Esophagus muscularis mucosa (tissue), 4 donors: Measurements from ENCODE around the gene EXOC3L1. TPM values are rescaled to one million over a fixed set of nuclear protein-coding genes. Genes with fewer than 3 reads are reported as not detected.

ENCODE experiments used
- DNase-seq: peaks from one replicate; pipeline ENCODE4 v3.0.0-alpha.2; 2017; ENCODE audit errors: extremely low spot score
- H3K27ac ChIP-seq, 4 donors: fragments of 200-600 bp; sonication (generic); replicated peaks in 1 of 4; 1 replicate in 3 of 4; 2 replicates in 1 of 4; pipeline ENCODE4 v1.5.1; 2016 to 2019; ENCODE audit warnings: mild to moderate bottlenecking in 1 of 4
- H3K27me3 ChIP-seq, 4 donors: fragments of 200-600 bp; sonication (generic); one replicate each; pipeline versions ENCODE4 v1.5.1 to v1.6.0; 2016 to 2019
- H3K36me3 ChIP-seq, 4 donors: fragments of 200-600 bp; sonication (generic); one replicate each; pipeline ENCODE4 v1.5.1; 2016 to 2019
- H3K4me1 ChIP-seq, 4 donors: fragments of 200-600 bp; sonication (generic); one replicate each; pipeline ENCODE4 v1.5.1; 2016 to 2019
- H3K4me3 ChIP-seq, 4 donors: fragments of 200-600 bp; sonication (generic); 1 replicate in 2 of 4; 2 replicates in 2 of 4; pipeline ENCODE4 v1.5.1; 2016 to 2019; ENCODE audit warnings: mild to moderate bottlenecking in 4 of 4, moderate library complexity in 1 of 4
- H3K9me3 ChIP-seq, 4 donors: fragments of 200-600 bp; sonication (generic); 1 replicate in 3 of 4; 2 replicates in 1 of 4; pipeline ENCODE4 v1.5.1; 2016 to 2019
- CTCF ChIP-seq, 3 experiments: fragments of 200-600 bp in 2 of 3; fragments of 450-650 bp in 1 of 3; sonication (generic) in 2 of 3; IDR thresholded peaks; one replicate each; pipeline ENCODE4 v1.5.1; 2017 to 2019; ENCODE audit warnings: antibody characterized with exemption in 3 of 3, mild to moderate bottlenecking in 2 of 3, moderate library complexity in 1 of 3
- EP300 ChIP-seq: sonication (generic); formaldehyde crosslinking; IDR thresholded peaks from one replicate; pipeline ENCODE4 v1.6.1; 2017; ENCODE audit warnings: antibody characterized with exemption
- POLR2A ChIP-seq: fragments of 450-650 bp; IDR thresholded peaks from one replicate; pipeline ENCODE4 v1.6.1; 2017; ENCODE audit warnings: antibody characterized with exemption, moderate library complexity, mild to moderate bottlenecking, low read depth
- POLR2AphosphoS5 ChIP-seq, 2 donors: sonication (generic); formaldehyde crosslinking; IDR thresholded peaks; one replicate each; pipeline ENCODE4 v1.6.1; 2017; ENCODE audit warnings: antibody characterized with exemption in 2 of 2
- WGBS: methylation state at CpG from one replicate; pipeline ENCODE4 v1.1.5; 2018; 5-methylcytosine and 5-hydroxymethylcytosine counted together
- intact Hi-C: fragments of 100-400 bp; cut with DNase I; formaldehyde crosslinking; loops from one replicate; pipeline ENCODE4 v1.15.1; 2023
- small RNA-seq, 3 donors: library from RNA; depleted of rRNA; stranded (forward); fragments of <200 nt; gene quantifications; one replicate each; pipeline ENCODE3, GENCODE V24; 2016
- total RNA-seq, 4 donors: library from RNA; depleted of rRNA; stranded (reverse); fragments of >200 nt; gene quantifications; one replicate each; pipeline versions ENCODE4 v1.1.0 to v1.2.1, GENCODE V29; 2016

The EXOC3L1 gene
- total RNA-seq, 4 donors from 2014 or later = 1.2 to 4.0 (median 2.1) TPM

GRCh38 chr16:67142342-67142741 lies 47.6 kb downstream of the EXOC3L1 start:
- Histone ChIP-seq H3K4me3 (no peak overlapping the region), H3K27ac (no peak overlapping the region), H3K9me3 (no peaks in the 10 kb centered on the region), H3K27me3 (no peaks in the 10 kb centered on the region), H3K36me3 (peaks cover 82 to 100% (median 98%) of the 10 kb centered on the region in 4 donors), H3K4me1 (no peaks in the 10 kb centered on the region)
- WGBS = no CpG with 5 or more reads among the region's 9 CpGs
- no peak for DNase-seq
- TF ChIP-seq POLR2AphosphoS5 (IDR thresholded peaks at IDR 0.05) (no peak), POLR2A (no peak), EP300 (no peak), CTCF (IDR thresholded peaks at IDR 0.05) (no peak)
- intact Hi-C loops = no loop called here

GRCh38 chr16:67141391-67141790 lies 48.5 kb downstream of the EXOC3L1 start:
- Histone ChIP-seq H3K9me3 (no peaks in the 10 kb centered on the region), H3K4me3 (no peak overlapping the region), H3K27me3 (no peaks in the 10 kb centered on the region), H3K4me1 (no peaks in the 10 kb centered on the region), H3K27ac (no peak overlapping the region), H3K36me3 (peaks cover 85 to 100% (median 97%) of the 10 kb centered on the region in 4 donors)
- intact Hi-C loops = no loop called here
- TF ChIP-seq POLR2A = no peak
- TF ChIP-seq CTCF (IDR thresholded peaks at IDR 0.05) = no peak
- TF ChIP-seq EP300 = no peak
- TF ChIP-seq POLR2AphosphoS5 (IDR thresholded peaks at IDR 0.05) = no peak
- DNase-seq = no peak
- WGBS = 99% methylated on average over 7 of the region's 13 CpGs

GRCh38 chr16:67137605-67138004 lies 52.3 kb downstream of the EXOC3L1 start:
- Histone ChIP-seq H3K4me3 (no peak overlapping the region), H3K9me3 (no peaks in the 10 kb centered on the region), H3K27me3 (no peaks in the 10 kb centered on the region), H3K4me1 (no peaks in the 10 kb centered on the region), H3K36me3 (peaks cover 91 to 100% (median 97%) of the 10 kb centered on the region in 4 donors), H3K27ac (no peak overlapping the region)
- no peak for DNase-seq
- 68% methylated on average over 3 of the region's 3 CpGs for WGBS
- TF ChIP-seq EP300 (no peak), POLR2AphosphoS5 (IDR thresholded peaks at IDR 0.05) (no peak), POLR2A (no peak), CTCF (IDR thresholded peaks at IDR 0.05) (no peak)
- intact Hi-C loops = no loop called here

Small RNA genes within 50 kb of the gene (small RNA-seq; reads per million reads assigned to genes)
- gene MIR328 = 14.3 to 18.9 (median 14.4) reads per million in 3 donors

Other genes starting within 250 kb of the EXOC3L1 start
- gene CES3, start 228.9 kb downstream of the EXOC3L1 start, total RNA-seq = under 1 TPM in 3 of 4 donors, not detected in 1; 0.23 to 0.42 (median 0.33) TPM
- 1 to 10 TPM; 2.7 to 4.0 (median 3.3) TPM for gene CES4A, start 201.5 kb downstream of the EXOC3L1 start, total RNA-seq
- gene CBFB, start 161.0 kb downstream of the EXOC3L1 start, total RNA-seq = 10 to 100 TPM; 20.6 to 39.8 (median 30.6) TPM
- gene PHAF1, start 80.2 kb downstream of the EXOC3L1 start, total RNA-seq = 10 to 100 TPM; 11.4 to 23.7 (median 17.1) TPM
- gene B3GNT9, start 39.1 kb downstream of the EXOC3L1 start, total RNA-seq = 10 to 100 TPM; 17.4 to 26.1 (median 19.2) TPM
- gene TRADD, start 30.2 kb downstream of the EXOC3L1 start, total RNA-seq = 10 to 100 TPM; 26.6 to 53.4 (median 42.7) TPM
- 10 to 100 TPM; 10.3 to 22.1 (median 15.1) TPM for gene FBXL8, start 30.2 kb downstream of the EXOC3L1 start, total RNA-seq
- 10 to 100 TPM; 27.3 to 61.9 (median 41.1) TPM for gene HSF4, start 25.4 kb downstream of the EXOC3L1 start, total RNA-seq
- gene NOL3, start 19.6 kb downstream of the EXOC3L1 start, total RNA-seq = 10 to 100 TPM; 40.6 to 58.2 (median 45.4) TPM
- 10 to 100 TPM in 2 of 4 donors, 1 to 10 TPM in 2; 7.8 to 17.7 (median 11.2) TPM for gene MATCAP1, start 6.2 kb downstream of the EXOC3L1 start, total RNA-seq
- 10 to 100 TPM; 54.8 to 96.9 (median 93.1) TPM for gene E2F4, start 2.0 kb upstream of the EXOC3L1 start, total RNA-seq
- gene ELMO3, start 9.0 kb upstream of the EXOC3L1 start, total RNA-seq = under 1 TPM; 0.33 to 0.83 (median 0.60) TPM
- 10 to 100 TPM; 19.5 to 26.7 (median 23.8) TPM for gene TMEM208, start 37.0 kb upstream of the EXOC3L1 start, total RNA-seq
- gene FHOD1, start 57.3 kb upstream of the EXOC3L1 start, total RNA-seq = 10 to 100 TPM in 2 of 4 donors, 1 to 10 TPM in 2; 8.0 to 15.6 (median 10.0) TPM
- gene SLC9A5, start 58.8 kb upstream of the EXOC3L1 start, total RNA-seq = under 1 TPM; 0.13 to 0.69 (median 0.37) TPM
- gene PLEKHG4, start 89.4 kb upstream of the EXOC3L1 start, total RNA-seq = 1 to 10 TPM; 3.0 to 8.7 (median 3.2) TPM
- gene KCTD19, start 136.6 kb upstream of the EXOC3L1 start, total RNA-seq = not detected
- gene LRRC36, start 136.7 kb upstream of the EXOC3L1 start, total RNA-seq = under 1 TPM in 1 of 4 donors, not detected in 3; 0.33 TPM
- 100 to 1,000 TPM in 1 of 4 donors, 10 to 100 TPM in 3; 32.0 to 116 (median 41.3) TPM for gene TPPP3, start 203.4 kb upstream of the EXOC3L1 start, total RNA-seq
- 10 to 100 TPM; 11.6 to 27.5 (median 20.8) TPM for gene ZDHHC1, start 226.3 kb upstream of the EXOC3L1 start, total RNA-seq
- gene HSD11B2, start 241.0 kb upstream of the EXOC3L1 start, total RNA-seq = 1 to 10 TPM in 2 of 4 donors, under 1 TPM in 1, not detected in 1; 0.42 to 2.2 (median 1.1) TPM